ENCODE results near the gene C9orf50.

The C9orf50 gene

DNA sequence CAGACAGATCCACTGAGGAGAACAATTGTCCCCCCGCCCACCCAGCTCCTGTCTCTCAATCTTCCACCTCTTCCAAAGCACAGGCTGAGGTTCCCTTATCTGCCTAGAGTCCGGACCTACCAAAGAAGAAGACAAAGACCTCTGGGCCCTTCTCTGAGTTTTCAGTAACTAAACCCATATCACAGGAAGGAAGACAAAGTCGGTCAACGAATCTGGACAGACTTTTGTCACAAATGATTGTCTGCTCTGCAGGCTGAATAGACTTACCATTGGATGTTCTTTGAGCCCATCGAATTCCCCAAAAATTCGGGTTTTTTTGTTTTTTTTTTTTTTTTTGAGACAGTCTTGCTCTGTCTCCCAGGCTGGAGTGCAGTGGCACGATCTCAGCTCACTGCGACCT lies 58.0 kb downstream of the C9orf50 start (continued):
- TF ChIP-seq ZFP3 (tag by site-specific recombination; IDR thresholded peaks at IDR 0.05; ENCODE audit: low read depth) = no peak
- no peak for TF ChIP-seq GLI2 (tag by site-specific recombination; IDR thresholded peaks at IDR 0.05; ENCODE audit: borderline replicate concordance, low read depth)
- TF ChIP-seq ZNF202 (tag by site-specific recombination; IDR thresholded peaks at IDR 0.05; ENCODE audit: borderline replicate concordance) = no peak
- no peak for TF ChIP-seq ZNF621 (tag by site-specific recombination; IDR thresholded peaks at IDR 0.05)
- no peak for TF ChIP-seq HOXA7 (CRISPR knock-in tag; IDR thresholded peaks at IDR 0.05; ENCODE audit: borderline replicate concordance)
- TF ChIP-seq REPIN1 (tag by site-specific recombination; IDR thresholded peaks at IDR 0.05; ENCODE audit: low read depth) = no peak
- no peak for TF ChIP-seq ZNF23 (tag by site-specific recombination; IDR thresholded peaks at IDR 0.05; ENCODE audit: borderline replicate concordance)

DNA sequence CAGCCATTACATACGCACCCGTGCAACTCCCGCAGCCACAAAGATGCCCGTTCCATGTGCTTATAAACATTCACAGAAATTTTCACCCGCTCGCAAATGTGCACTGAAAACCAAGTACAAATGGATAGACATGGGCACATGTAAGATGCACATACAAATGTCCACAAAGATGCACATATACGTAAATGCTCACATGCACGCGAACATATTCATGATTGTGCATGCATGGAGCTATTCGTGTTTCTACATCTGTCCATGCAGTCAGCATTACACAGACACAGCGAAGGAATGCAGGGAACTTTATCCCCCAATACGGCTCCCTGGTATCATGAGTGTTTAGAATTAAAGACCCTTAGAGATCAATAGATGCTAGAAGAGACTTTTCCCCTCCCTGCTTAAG lies 58.4 kb downstream of the C9orf50 start:
- ChIA-PET POLR2A (no interaction called here), CTCF (interaction anchor here (0.6 kb wide), 2 partner anchors 34 to 55 kb away, joined by 4 to 5 read pairs; no protein-coding TSS in a partner anchor)
- Histone ChIP-seq H3K4me1 (ENCODE audit: control insufficient read depth, insufficient read depth, low read length) (peaks cover 2% of the 10 kb centered on the region; the same call in 1 of the 2 replicates), H3K9me3 (ENCODE audit: control insufficient read depth, insufficient read depth, low read depth, low read length) (no peaks in the 10 kb centered on the region), H3K4me3 (ENCODE audit: low read depth, low read length) (no peak overlapping the region), H3K36me3 (ENCODE audit: control insufficient read depth in 2 of 2, insufficient read depth in 1 of 2, low read length in 2 of 2) (no peaks in the 10 kb centered on the region), H3K27ac (ENCODE audit: extremely low read depth, low read depth, low read length) (no peak overlapping the region)
- no peak for TF ChIP-seq ZNF510 (tag by site-specific recombination; IDR thresholded peaks at IDR 0.05; ENCODE audit: insufficient replicate concordance)
- TF ChIP-seq ZNF184 (tag by site-specific recombination; IDR thresholded peaks at IDR 0.05) = no peak
- TF ChIP-seq ZNF214 (tag by site-specific recombination; IDR thresholded peaks at IDR 0.05; ENCODE audit: borderline replicate concordance) = no peak
- no peak for TF ChIP-seq HOXD13 (CRISPR knock-in tag; IDR thresholded peaks at IDR 0.05; ENCODE audit: borderline replicate concordance)
- TF ChIP-seq ZNF654 (tag by site-specific recombination; IDR thresholded peaks at IDR 0.05; ENCODE audit: low read depth) = no peak
- TF ChIP-seq ZBTB21 (tag by site-specific recombination; IDR thresholded peaks at IDR 0.05) = no peak
- TF ChIP-seq IKZF3 (tag by site-specific recombination; IDR thresholded peaks at IDR 0.05) = no peak
- TF ChIP-seq, protein P1, sequence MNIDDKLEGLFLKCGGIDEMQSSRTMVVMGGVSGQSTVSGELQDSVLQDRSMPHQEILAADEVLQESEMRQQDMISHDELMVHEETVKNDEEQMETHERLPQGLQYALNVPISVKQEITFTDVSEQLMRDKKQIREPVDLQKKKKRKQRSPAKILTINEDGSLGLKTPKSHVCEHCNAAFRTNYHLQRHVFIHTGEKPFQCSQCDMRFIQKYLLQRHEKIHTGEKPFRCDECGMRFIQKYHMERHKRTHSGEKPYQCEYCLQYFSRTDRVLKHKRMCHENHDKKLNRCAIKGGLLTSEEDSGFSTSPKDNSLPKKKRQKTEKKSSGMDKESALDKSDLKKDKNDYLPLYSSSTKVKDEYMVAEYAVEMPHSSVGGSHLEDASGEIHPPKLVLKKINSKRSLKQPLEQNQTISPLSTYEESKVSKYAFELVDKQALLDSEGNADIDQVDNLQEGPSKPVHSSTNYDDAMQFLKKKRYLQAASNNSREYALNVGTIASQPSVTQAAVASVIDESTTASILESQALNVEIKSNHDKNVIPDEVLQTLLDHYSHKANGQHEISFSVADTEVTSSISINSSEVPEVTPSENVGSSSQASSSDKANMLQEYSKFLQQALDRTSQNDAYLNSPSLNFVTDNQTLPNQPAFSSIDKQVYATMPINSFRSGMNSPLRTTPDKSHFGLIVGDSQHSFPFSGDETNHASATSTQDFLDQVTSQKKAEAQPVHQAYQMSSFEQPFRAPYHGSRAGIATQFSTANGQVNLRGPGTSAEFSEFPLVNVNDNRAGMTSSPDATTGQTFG (tag by site-specific recombination; IDR thresholded peaks at IDR 0.05; ENCODE audit: borderline replicate concordance) = no peak
- no peak for TF ChIP-seq ZNF600 (tag by site-specific recombination; IDR thresholded peaks at IDR 0.05)
- TF ChIP-seq ZXDB (tag by site-specific recombination; IDR thresholded peaks at IDR 0.05) = no peak
- TF ChIP-seq ZNF433 (tag by site-specific recombination; IDR thresholded peaks at IDR 0.05; ENCODE audit: low read depth) = no peak
- TF ChIP-seq ZNF221 (tag by site-specific recombination; IDR thresholded peaks at IDR 0.05; ENCODE audit: borderline replicate concordance) = no peak
- no peak for TF ChIP-seq EGR2 (tag by site-specific recombination; IDR thresholded peaks at IDR 0.05; ENCODE audit: low read depth)
- no peak for TF ChIP-seq ZNF302 (tag by site-specific recombination; IDR thresholded peaks at IDR 0.05; ENCODE audit: low read depth)
- TF ChIP-seq, protein P2, sequence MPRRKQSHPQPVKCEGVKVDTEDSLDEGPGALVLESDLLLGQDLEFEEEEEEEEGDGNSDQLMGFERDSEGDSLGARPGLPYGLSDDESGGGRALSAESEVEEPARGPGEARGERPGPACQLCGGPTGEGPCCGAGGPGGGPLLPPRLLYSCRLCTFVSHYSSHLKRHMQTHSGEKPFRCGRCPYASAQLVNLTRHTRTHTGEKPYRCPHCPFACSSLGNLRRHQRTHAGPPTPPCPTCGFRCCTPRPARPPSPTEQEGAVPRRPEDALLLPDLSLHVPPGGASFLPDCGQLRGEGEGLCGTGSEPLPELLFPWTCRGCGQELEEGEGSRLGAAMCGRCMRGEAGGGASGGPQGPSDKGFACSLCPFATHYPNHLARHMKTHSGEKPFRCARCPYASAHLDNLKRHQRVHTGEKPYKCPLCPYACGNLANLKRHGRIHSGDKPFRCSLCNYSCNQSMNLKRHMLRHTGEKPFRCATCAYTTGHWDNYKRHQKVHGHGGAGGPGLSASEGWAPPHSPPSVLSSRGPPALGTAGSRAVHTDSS (tag by site-specific recombination; IDR thresholded peaks at IDR 0.05) = no peak
- TF ChIP-seq, protein P3, sequence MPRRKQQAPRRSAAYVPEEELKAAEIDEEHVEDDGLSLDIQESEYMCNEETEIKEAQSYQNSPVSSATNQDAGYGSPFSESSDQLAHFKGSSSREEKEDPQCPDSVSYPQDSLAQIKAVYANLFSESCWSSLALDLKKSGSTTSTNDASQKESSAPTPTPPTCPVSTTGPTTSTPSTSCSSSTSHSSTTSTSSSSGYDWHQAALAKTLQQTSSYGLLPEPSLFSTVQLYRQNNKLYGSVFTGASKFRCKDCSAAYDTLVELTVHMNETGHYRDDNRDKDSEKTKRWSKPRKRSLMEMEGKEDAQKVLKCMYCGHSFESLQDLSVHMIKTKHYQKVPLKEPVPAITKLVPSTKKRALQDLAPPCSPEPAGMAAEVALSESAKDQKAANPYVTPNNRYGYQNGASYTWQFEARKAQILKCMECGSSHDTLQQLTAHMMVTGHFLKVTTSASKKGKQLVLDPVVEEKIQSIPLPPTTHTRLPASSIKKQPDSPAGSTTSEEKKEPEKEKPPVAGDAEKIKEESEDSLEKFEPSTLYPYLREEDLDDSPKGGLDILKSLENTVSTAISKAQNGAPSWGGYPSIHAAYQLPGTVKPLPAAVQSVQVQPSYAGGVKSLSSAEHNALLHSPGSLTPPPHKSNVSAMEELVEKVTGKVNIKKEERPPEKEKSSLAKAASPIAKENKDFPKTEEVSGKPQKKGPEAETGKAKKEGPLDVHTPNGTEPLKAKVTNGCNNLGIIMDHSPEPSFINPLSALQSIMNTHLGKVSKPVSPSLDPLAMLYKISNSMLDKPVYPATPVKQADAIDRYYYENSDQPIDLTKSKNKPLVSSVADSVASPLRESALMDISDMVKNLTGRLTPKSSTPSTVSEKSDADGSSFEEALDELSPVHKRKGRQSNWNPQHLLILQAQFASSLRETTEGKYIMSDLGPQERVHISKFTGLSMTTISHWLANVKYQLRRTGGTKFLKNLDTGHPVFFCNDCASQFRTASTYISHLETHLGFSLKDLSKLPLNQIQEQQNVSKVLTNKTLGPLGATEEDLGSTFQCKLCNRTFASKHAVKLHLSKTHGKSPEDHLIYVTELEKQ (tag by site-specific recombination; IDR thresholded peaks at IDR 0.05; ENCODE audit: borderline replicate concordance) = no peak
- no peak for TF ChIP-seq SCRT2 (tag by site-specific recombination; IDR thresholded peaks at IDR 0.05)
